Measurements from ENCODE around the gene HOXA9. TPM values are rescaled to one million over a fixed set of nuclear protein-coding genes. Genes with fewer than 3 reads are reported as not detected.
A peak's percentile ranks its signal among the peaks of the same experiment; 100 is the strongest.

The HOXA9 gene
- total and polyA plus RNA-seq, 3 donors from 2014 or later, result 0.25 to 1.0 (median 0.39) TPM

DNA sequence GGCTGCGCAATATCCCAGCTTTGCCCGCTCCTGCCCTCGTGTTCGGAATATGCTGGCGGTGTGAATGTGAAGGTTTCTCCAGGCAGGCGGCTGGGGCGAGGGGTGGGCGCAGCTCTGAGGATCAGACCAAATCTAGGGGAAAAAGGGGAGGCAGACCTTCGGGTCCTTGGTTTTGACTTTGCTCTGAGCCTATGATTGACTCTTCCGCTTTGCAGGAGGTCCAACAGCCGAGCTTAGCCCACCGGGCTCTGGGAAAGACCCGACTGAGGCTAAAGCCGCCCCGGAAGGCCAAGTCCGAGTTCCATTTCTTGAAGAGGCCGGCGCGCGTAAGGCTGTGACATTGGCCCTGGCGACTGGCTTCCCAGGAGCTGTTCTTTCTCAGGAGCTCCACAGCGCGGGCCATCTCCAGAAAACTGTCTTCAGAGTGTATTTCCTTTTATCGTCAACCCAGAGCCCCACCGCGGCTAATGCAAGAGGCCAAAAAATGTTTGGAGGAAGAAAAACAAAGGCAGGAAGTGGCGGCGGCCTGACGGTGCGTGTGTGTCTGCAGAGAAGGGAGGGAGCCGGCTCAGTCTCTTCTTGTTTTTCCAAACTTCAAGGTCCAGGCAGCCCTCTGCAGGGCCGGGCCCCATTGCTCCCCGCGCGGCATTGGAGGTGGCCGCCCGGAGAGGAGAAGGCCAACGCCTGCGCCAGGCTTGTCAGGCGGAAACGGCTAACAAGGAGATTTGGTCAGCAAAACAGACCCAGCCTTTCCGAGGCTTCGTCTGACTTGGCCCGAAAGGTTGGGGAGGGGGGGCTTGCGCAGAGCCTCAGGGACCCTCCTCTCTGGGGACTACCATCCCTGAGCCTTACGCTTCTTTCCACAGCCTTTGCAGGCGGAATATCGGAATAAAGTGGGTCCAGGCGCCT, 23.3 kb upstream of the HOXA9 start:
- WGBS, 2 donors, result 6 to 9% methylated on average over 44 to 49 of the region's 49 CpGs
- DNase-seq, result no peak
- Histone ChIP-seq H3K27ac (no peak overlapping the region), H3K9me3 (no peaks in the 10 kb centered on the region), H3K36me3 (ENCODE audit: low read depth, missing control alignments) (no peaks in the 10 kb centered on the region), H3K4me3 (peak overlapping the region in 1 of 2 donors; percentile 0), H3K27me3 (peaks cover 8% of the 10 kb centered on the region), H3K4me1 (peaks cover 13% of the 10 kb centered on the region)
- TF ChIP-seq, protein P1, sequence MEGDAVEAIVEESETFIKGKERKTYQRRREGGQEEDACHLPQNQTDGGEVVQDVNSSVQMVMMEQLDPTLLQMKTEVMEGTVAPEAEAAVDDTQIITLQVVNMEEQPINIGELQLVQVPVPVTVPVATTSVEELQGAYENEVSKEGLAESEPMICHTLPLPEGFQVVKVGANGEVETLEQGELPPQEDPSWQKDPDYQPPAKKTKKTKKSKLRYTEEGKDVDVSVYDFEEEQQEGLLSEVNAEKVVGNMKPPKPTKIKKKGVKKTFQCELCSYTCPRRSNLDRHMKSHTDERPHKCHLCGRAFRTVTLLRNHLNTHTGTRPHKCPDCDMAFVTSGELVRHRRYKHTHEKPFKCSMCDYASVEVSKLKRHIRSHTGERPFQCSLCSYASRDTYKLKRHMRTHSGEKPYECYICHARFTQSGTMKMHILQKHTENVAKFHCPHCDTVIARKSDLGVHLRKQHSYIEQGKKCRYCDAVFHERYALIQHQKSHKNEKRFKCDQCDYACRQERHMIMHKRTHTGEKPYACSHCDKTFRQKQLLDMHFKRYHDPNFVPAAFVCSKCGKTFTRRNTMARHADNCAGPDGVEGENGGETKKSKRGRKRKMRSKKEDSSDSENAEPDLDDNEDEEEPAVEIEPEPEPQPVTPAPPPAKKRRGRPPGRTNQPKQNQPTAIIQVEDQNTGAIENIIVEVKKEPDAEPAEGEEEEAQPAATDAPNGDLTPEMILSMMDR (IDR thresholded peaks at IDR 0.05), result no peak
- TF ChIP-seq POLR2A (IDR thresholded peaks at IDR 0.05), result no peak
- intact Hi-C loops (cut with DNase I; ENCODE audit: low total_unique reads), result no loop called here

DNA sequence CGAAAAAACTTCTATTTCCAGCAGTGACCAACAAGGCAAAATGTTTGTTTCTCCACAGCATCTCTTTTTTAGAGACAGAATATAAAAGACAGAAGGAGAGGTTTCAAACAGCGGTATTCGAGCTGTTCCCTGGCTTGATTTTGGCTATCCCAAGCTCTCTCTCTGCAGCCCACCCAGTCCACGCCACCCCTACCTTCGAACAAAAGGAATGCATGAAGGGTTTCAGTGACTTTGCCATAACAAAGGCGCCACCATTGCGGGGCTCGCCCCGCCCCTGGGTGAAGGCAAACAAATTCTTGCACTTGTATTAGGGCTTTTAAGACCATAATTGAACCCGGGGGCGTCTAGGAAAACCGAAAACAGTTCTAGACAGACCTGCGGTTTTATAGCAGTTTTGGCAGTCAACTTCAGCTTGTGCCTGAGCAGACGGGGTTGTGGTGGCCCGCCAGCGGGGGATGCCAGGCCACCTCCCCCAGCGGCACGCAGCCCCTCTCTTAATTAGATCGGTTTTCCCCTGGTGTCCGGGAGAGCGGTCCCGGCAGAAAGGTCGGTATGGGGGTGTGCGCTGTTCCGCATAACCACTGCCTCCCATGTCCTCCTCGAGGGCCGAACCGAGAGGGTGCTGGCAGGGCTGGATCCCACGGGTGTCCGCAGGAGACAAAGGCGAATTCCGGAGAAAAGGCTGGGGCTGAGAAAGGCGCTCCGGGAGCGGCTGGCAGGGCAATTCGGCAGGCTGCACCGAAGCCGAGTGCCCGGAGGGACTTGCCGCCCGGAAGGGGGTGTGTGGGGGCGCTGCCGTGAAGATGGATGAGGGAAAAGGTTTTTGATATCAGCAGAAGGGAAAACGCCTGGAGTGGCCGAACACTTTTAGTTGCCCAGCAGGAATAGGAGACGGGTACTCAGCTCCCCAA, 22.4 kb upstream of the HOXA9 start:
- intact Hi-C loops (cut with DNase I; ENCODE audit: low total_unique reads), result no loop called here
- no peak for DNase-seq
- H3K36me3 ChIP-seq (ENCODE audit: low read depth, missing control alignments), result no peaks in the 10 kb centered on the region
- H3K9me3 ChIP-seq, result no peaks in the 10 kb centered on the region
- H3K27ac ChIP-seq, result no peak overlapping the region
- H3K27me3 ChIP-seq, result peaks cover 8% of the 10 kb centered on the region
- peaks cover 12% of the 10 kb centered on the region for H3K4me1 ChIP-seq
- no peak for TF ChIP-seq POLR2A (IDR thresholded peaks at IDR 0.05)
- TF ChIP-seq, protein P1 (IDR thresholded peaks at IDR 0.05), result no peak
- WGBS, 2 donors, result 9 to 14% methylated on average over 18 to 46 of the region's 46 CpGs
- H3K4me3 ChIP-seq, result no peak overlapping the region

DNA sequence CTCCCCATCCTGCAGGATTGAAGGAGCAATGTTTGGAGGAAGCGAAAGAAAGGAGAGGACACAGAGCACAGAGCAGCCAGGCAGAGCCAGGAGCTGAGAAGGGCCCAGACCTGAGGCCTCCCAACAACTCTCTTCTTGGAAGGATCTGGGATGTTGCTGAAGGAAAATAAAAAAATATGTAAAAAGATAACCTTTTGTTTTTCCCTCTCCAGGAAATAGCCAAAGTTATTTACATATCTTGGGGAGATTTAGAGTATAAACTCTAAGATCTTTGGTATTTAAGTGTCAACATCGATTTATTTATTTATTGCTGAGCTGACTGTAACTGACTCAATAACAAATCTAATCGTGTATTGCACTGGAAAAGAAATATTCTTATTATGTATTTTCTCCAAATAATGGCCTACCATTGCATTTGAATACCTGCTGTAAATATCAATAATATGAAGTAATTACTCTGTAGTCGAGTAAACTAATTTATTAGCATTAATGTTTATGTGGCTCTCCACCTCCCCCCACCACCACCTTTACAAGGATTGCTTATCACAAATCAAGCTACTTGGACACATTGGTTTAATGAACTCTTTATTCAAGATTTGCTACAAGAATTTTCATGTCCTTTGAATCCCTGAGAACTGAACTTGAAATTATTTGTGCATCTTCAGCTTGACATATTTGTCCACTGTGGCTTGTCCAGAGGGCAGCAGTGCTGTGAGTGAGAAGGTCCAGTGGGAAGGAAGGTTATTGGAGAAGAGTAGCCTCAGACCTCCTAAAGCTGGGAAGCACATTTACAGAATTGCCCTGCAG, 21.5 kb upstream of the HOXA9 start:
- peaks cover 8% of the 10 kb centered on the region for H3K27me3 ChIP-seq
- intact Hi-C loops (cut with DNase I; ENCODE audit: low total_unique reads), result no loop called here
- H3K9me3 ChIP-seq, result no peaks in the 10 kb centered on the region
- TF ChIP-seq POLR2A (IDR thresholded peaks at IDR 0.05), result no peak
- TF ChIP-seq, protein P1 (IDR thresholded peaks at IDR 0.05), result no peak
- no peak for DNase-seq
- H3K4me3 ChIP-seq, result no peak overlapping the region
- peaks cover 7% of the 10 kb centered on the region for H3K4me1 ChIP-seq
- H3K36me3 ChIP-seq (ENCODE audit: low read depth, missing control alignments), result no peaks in the 10 kb centered on the region
- 38% methylated on average over 4 of the region's 4 CpGs for WGBS, 2 donors
- no peak overlapping the region for H3K27ac ChIP-seq

GRCh38 chr7:27185854-27186667, 20.7 kb upstream of the HOXA9 start:
- Histone ChIP-seq H3K4me3 (no peak overlapping the region), H3K4me1 (peaks cover 7% of the 10 kb centered on the region), H3K9me3 (no peaks in the 10 kb centered on the region), H3K36me3 (ENCODE audit: low read depth, missing control alignments) (no peaks in the 10 kb centered on the region), H3K27me3 (peaks cover 8% of the 10 kb centered on the region), H3K27ac (no peak overlapping the region)
- no peak for TF ChIP-seq POLR2A (IDR thresholded peaks at IDR 0.05)
- TF ChIP-seq, protein P1 (IDR thresholded peaks at IDR 0.05), result no peak
- DNase-seq, result peak; percentile 6
- intact Hi-C loops (cut with DNase I; ENCODE audit: low total_unique reads), result no loop called here
- WGBS, 2 donors, result 8 to 9% methylated on average over 17 to 24 of the region's 24 CpGs

All from testis (tissue), 3 donors.